KMS-11 (cell line): Measurements from ENCODE around the gene MYH9.

Source experiments
- H2AFZ ChIP-seq: fragments of 200-600 bp; sonication (generic); 2 replicates; pipeline ENCODE4 v1.6.1; 2016; ENCODE audit warnings: antibody characterized with exemption, mixed run types, low read depth
- H3K27ac ChIP-seq: fragments of 200-600 bp; sonication (generic); 2 replicates; pipeline ENCODE4 v1.6.1; 2016; ENCODE audit warnings: mild to moderate bottlenecking, mixed run types
- H3K27me3 ChIP-seq: fragments of 200-600 bp; sonication (generic); 2 replicates; pipeline ENCODE4 v1.6.1; 2017; ENCODE audit warnings: mild to moderate bottlenecking, low read depth, mixed run types, moderate library complexity; ENCODE audit not compliant: insufficient read depth
- H3K36me3 ChIP-seq: fragments of 200-600 bp; sonication (generic); 2 replicates; pipeline ENCODE4 v1.6.1; 2017; ENCODE audit warnings: mild to moderate bottlenecking, mixed run types; ENCODE audit not compliant: insufficient read depth
- H3K4me1 ChIP-seq: fragments of 200-600 bp; sonication (generic); 2 replicates; pipeline ENCODE4 v1.6.1; 2016; ENCODE audit warnings: mild to moderate bottlenecking, low read depth, mixed run types; ENCODE audit not compliant: poor library complexity, severe bottlenecking
- H3K4me2 ChIP-seq: fragments of 200-600 bp; sonication (generic); 2 replicates; pipeline ENCODE4 v1.7.0; 2016; ENCODE audit warnings: mild to moderate bottlenecking, mixed run types
- H3K4me3 ChIP-seq: fragments of 200-600 bp; sonication (generic); IDR thresholded peaks from 2 replicates; pipeline ENCODE4 v1.6.1; 2017; ENCODE audit warnings: low read depth, low read length, mixed read lengths; ENCODE audit not compliant: insufficient read depth
- H3K79me2 ChIP-seq: fragments of 200-600 bp; sonication (generic); 2 replicates; pipeline ENCODE4 v1.6.1; 2016; ENCODE audit warnings: low read depth, mixed run types; ENCODE audit not compliant: insufficient read depth
- H3K9ac ChIP-seq: fragments of 200-600 bp; sonication (generic); 2 replicates; pipeline ENCODE4 v1.6.1; 2016; ENCODE audit warnings: mild to moderate bottlenecking, mixed run types
- H4K20me1 ChIP-seq: fragments of 200-600 bp; sonication (generic); 2 replicates; pipeline ENCODE4 v1.6.1; 2016; ENCODE audit warnings: mild to moderate bottlenecking, mixed run types; ENCODE audit not compliant: insufficient read depth
- TF ChIP-seq, protein P1 (sequence below): fragments of 200-600 bp; sonication (generic); conservative IDR thresholded peaks from 2 replicates; pipeline ENCODE4 v1.6.1; 2017; ENCODE audit warnings: low read depth, mild to moderate bottlenecking, antibody characterized with exemption, low read length, moderate library complexity, mixed read lengths

MYH9 gene

DNA sequence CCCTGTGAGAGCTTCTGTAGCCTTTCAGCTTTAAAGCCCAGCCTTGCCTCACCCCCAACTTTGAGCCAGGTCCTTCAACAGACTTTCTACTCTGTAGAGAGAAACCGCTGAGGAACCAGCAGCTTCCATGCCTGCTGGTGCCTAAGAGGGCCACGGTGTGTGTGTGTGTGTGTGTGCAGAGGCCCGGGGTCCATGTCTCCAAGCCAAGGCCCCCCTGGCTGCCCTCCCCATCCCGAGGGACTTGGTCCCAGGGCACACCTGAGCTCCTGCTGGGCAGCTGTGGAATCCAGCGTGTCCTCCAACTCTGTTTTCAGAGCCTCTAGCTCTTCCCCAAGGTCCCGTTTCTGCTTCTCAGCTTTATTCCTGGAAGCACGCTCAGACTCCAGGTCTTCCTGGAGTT, 92.5 kb downstream of the MYH9 start:
- H3K4me3 ChIP-seq: no peak overlapping the region
- H4K20me1 ChIP-seq: no peaks in the 10 kb centered on the region
- no peak overlapping the region for H3K4me2 ChIP-seq
- H3K27ac ChIP-seq: no peak overlapping the region
- H2AFZ ChIP-seq: no peak overlapping the region
- H3K79me2 ChIP-seq: 0 out of 2 replicates have a peak, but pooled peaks cover 5% of the 10 kb centered on the region
- TF ChIP-seq, protein P1, sequence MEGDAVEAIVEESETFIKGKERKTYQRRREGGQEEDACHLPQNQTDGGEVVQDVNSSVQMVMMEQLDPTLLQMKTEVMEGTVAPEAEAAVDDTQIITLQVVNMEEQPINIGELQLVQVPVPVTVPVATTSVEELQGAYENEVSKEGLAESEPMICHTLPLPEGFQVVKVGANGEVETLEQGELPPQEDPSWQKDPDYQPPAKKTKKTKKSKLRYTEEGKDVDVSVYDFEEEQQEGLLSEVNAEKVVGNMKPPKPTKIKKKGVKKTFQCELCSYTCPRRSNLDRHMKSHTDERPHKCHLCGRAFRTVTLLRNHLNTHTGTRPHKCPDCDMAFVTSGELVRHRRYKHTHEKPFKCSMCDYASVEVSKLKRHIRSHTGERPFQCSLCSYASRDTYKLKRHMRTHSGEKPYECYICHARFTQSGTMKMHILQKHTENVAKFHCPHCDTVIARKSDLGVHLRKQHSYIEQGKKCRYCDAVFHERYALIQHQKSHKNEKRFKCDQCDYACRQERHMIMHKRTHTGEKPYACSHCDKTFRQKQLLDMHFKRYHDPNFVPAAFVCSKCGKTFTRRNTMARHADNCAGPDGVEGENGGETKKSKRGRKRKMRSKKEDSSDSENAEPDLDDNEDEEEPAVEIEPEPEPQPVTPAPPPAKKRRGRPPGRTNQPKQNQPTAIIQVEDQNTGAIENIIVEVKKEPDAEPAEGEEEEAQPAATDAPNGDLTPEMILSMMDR: no peak
- no peaks in the 10 kb centered on the region for H3K4me1 ChIP-seq
- no peak overlapping the region for H3K9ac ChIP-seq
- peaks cover 15% of the 10 kb centered on the region; the same call in 1 of the 2 replicates for H3K36me3 ChIP-seq
- no peaks in the 10 kb centered on the region for H3K27me3 ChIP-seq

GRCh38 chr22:36294801-36295200, 93.0 kb downstream of the MYH9 start:
- H3K79me2 ChIP-seq: 0 out of 2 replicates have a peak, but pooled peaks cover 4% of the 10 kb centered on the region

GRCh38 chr22:36294293-36294620, 93.5 kb downstream of the MYH9 start:
- Histone ChIP-seq H3K9ac (no peak overlapping the region), H3K27me3 (no peaks in the 10 kb centered on the region), H3K27ac (no peak overlapping the region), H2AFZ (no peak overlapping the region), H3K4me3 (no peak overlapping the region), H3K4me1 (peaks cover 7% of the 10 kb centered on the region), H3K79me2 (no peaks in the 10 kb centered on the region), H3K4me2 (no peak overlapping the region), H3K36me3 (peaks cover 15% of the 10 kb centered on the region; the same call in 1 of the 2 replicates), H4K20me1 (no peaks in the 10 kb centered on the region)
- TF ChIP-seq, protein P1: no peak

More at GRCh38 chr22:36294801-36295200, 93.0 kb downstream of the MYH9 start:
- TF ChIP-seq, protein P1: no peak
- Histone ChIP-seq H3K4me1 (peaks cover 2% of the 10 kb centered on the region), H3K4me3 (no peak overlapping the region), H3K9ac (no peak overlapping the region), H3K27ac (no peak overlapping the region), H4K20me1 (no peaks in the 10 kb centered on the region), H3K4me2 (no peak overlapping the region), H3K36me3 (peaks cover 15% of the 10 kb centered on the region; the same call in 1 of the 2 replicates), H3K27me3 (no peaks in the 10 kb centered on the region), H2AFZ (no peak overlapping the region)

GRCh38 chr22:36293606-36294292, 94.0 kb downstream of the MYH9 start:
- no peaks in the 10 kb centered on the region for H3K79me2 ChIP-seq
- peaks cover 15% of the 10 kb centered on the region; the same call in 1 of the 2 replicates for H3K36me3 ChIP-seq

More at GRCh38 chr22:36293606-36294292, 94.0 kb downstream of the MYH9 start:
- H3K27me3 ChIP-seq: no peaks in the 10 kb centered on the region
- H4K20me1 ChIP-seq: no peaks in the 10 kb centered on the region
- H3K9ac ChIP-seq: no peak overlapping the region
- peaks cover 12% of the 10 kb centered on the region for H3K4me1 ChIP-seq
- H2AFZ ChIP-seq: no peak overlapping the region
- H3K4me3 ChIP-seq: no peak overlapping the region
- H3K4me2 ChIP-seq: no peak overlapping the region
- no peak overlapping the region for H3K27ac ChIP-seq
- TF ChIP-seq, protein P1: no peak
